Erythroblast (primary cell): ENCODE results near the gene C17orf113.

Experiments
- GATA1 ChIP-seq: IDR thresholded peaks from 2 replicates; pipeline ENCODE4 v1.6.1; 2011; ENCODE audit warnings: low read depth, mild to moderate bottlenecking, control low read depth, low read length, moderate library complexity
- POLR2A ChIP-seq: IDR thresholded peaks from 2 replicates; pipeline ENCODE4 v1.6.1; 2011; ENCODE audit warnings: mild to moderate bottlenecking, low read length

DNA sequence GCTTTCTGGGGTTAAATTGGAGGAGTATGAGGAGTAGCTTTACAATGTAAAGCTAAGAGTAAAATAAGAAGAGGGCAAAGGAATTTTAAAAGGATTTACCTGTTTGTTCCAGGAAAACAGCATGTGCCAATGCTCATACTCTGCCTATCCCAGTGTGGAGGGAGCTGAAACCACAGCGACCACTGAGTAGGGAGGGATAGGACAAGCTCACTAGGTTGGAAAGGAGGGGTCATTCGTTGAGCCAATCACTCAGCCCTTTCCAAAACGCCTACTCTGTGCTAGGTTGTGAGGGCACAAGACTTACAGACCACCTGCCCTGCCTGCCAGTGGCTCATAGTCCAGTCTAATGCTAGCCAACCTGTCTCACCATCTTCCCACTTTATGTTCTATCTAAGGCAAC, 32.1 kb downstream of the C17orf113 start:
- TF ChIP-seq POLR2A, result no peak
- TF ChIP-seq GATA1, result no peak
